Measurements from ENCODE around the gene GIMAP6.
"Not testable (repeated sequence)": the region's sequence is repeated elsewhere in the genome, so short reads cannot be mapped to it uniquely, and the experiment has no call there.

The GIMAP6 gene

GRCh38 chr7:150585199-150585598 lies 47.0 kb downstream of the GIMAP6 start:
- DNase-seq (ENCODE audit: low spot score): no peak

GRCh38 chr7:150580638-150581394 lies 51.4 kb downstream of the GIMAP6 start:
- no peak for DNase-seq (ENCODE audit: low spot score)

GRCh38 chr7:150579979-150580637 lies 52.1 kb downstream of the GIMAP6 start:
- not testable (repeated sequence) for DNase-seq (ENCODE audit: low spot score)

All from pons (tissue), 1 donor.